GM12878 (cell line): ENCODE measurements around the gene DUS1L. TPM values are rescaled to one million over a fixed set of nuclear protein-coding genes. Genes with fewer than 3 reads are reported as not detected.

Experiments
- ATAC-seq: fragments of 200-7000 bp; cut with Tn5 transposase; 3 replicates; pipeline ENCODE4 v1.9.1; 2020; ENCODE audit warnings: mild to moderate bottlenecking, moderate library complexity
- BruUV-seq: library from RNA; stranded (reverse); fragments of 400-500 nt; replicated peaks from 2 replicates; lab custom pipeline; 2021; lab: Mats Ljungman, UMichigan
- CTCF ChIA-PET: fragments of 300-600 bp; sonication (Branson Sonifier 250); formaldehyde crosslinking; extraction: SDS; loops from one replicate; lab custom pipeline; 2021; ENCODE audit warnings: inconsistent platforms; lab: Yijun Ruan, JAX
- POLR2A ChIA-PET: fragments of 350-600 bp; formaldehyde crosslinking; extraction: SDS; loops from one replicate; lab custom pipeline; 2021; ENCODE audit warnings: inconsistent platforms; lab: Charles Lee
- RAD21 ChIA-PET: fragments of 300-600 bp; sonication (Branson Sonifier 250); formaldehyde crosslinking; loops from one replicate; lab custom pipeline; 2023; ENCODE audit warnings: antibody characterized with exemption; ENCODE audit not compliant: unreplicated experiment; lab: Charles Lee
- SMC1A ChIA-PET: fragments of 300-600 bp; sonication (Branson Sonifier 250); formaldehyde crosslinking; loops from one replicate; lab custom pipeline; 2023; ENCODE audit not compliant: unreplicated experiment, uncharacterized antibody; lab: Charles Lee
- DNase-seq: peaks from one replicate; pipeline ENCODE4 v3.0.0-alpha.2; 2011; ENCODE audit warnings: low read depth, low spot score
- FAIRE-seq: peaks from 3 replicates; lab custom pipeline; 2011; peaks lifted over from hg19 to GRCh38; lab: Jason Lieb, UNC
- H2AFZ ChIP-seq: 2 replicates; pipeline ENCODE4 v1.6.0; 2011; ENCODE audit warnings: low read depth, low read length, control low read depth; ENCODE audit not compliant: control insufficient read depth
- H3K27ac ChIP-seq: 2 replicates; pipeline ENCODE4 v1.5.1; 2011; ENCODE audit warnings: control low read depth; ENCODE audit not compliant: control insufficient read depth, insufficient read depth
- H3K27me3 ChIP-seq, 2 experiments: replicated peaks in 1 of 2; 2 replicates each; pipeline versions ENCODE4 v1.6.0 to v1.6.1; 2011; ENCODE audit warnings: low read length in 1 of 2; ENCODE audit not compliant: control insufficient read depth in 2 of 2, insufficient read depth in 2 of 2
- H3K36me3 ChIP-seq, 2 experiments: 2 replicates each; pipeline ENCODE4 v1.5.1; 2011; ENCODE audit warnings: low read length in 1 of 2; ENCODE audit not compliant: control insufficient read depth in 2 of 2, insufficient read depth in 2 of 2
- H3K4me1 ChIP-seq: 2 replicates; pipeline ENCODE4 v1.6.1; 2011; ENCODE audit warnings: mild to moderate bottlenecking, low read length, moderate library complexity, mixed read lengths; ENCODE audit not compliant: control insufficient read depth, insufficient read depth
- H3K4me2 ChIP-seq: 2 replicates; pipeline ENCODE4 v1.6.0; 2011; ENCODE audit warnings: control low read depth; ENCODE audit not compliant: control insufficient read depth, insufficient read depth
- H3K4me3 ChIP-seq: fragments of 200-600 bp; sonication (generic); 2 replicates; pipeline ENCODE4 v1.5.1; 2016
- H3K79me2 ChIP-seq: 2 replicates; pipeline ENCODE4 v1.6.0; 2011; ENCODE audit warnings: low read length; ENCODE audit not compliant: control insufficient read depth, insufficient read depth
- H3K9ac ChIP-seq: 2 replicates; pipeline ENCODE4 v1.8.0; 2011; ENCODE audit warnings: low read length, control low read depth, mixed read lengths; ENCODE audit not compliant: control insufficient read depth, insufficient read depth
- H3K9me3 ChIP-seq: replicated peaks from 3 replicates; pipeline ENCODE4 v1.5.1; 2011; ENCODE audit warnings: mild to moderate bottlenecking, low read length; ENCODE audit not compliant: control insufficient read depth, insufficient read depth
- H4K20me1 ChIP-seq: 2 replicates; pipeline ENCODE4 v1.6.0; 2011; ENCODE audit not compliant: control insufficient read depth, insufficient read depth
- BACH1 ChIP-seq: fragments of 450-650 bp; IDR thresholded peaks from 2 replicates; pipeline ENCODE4 v1.6.1; 2017; ENCODE audit warnings: mild to moderate bottlenecking, borderline replicate concordance
- CBFB ChIP-seq: IDR thresholded peaks from 2 replicates; pipeline ENCODE4 v1.6.1; 2016; ENCODE audit warnings: antibody characterized with exemption, low read depth
- CREB1 ChIP-seq: IDR thresholded peaks from 2 replicates; pipeline ENCODE4 v1.6.1; 2012; ENCODE audit warnings: low read depth, mild to moderate bottlenecking, inconsistent platforms
- EGR1 ChIP-seq, 2 experiments: IDR thresholded peaks; 1 replicate in 1 of 2; 2 replicates in 1 of 2; pipeline ENCODE4 v1.6.1; 2011 to 2012; ENCODE audit warnings: low read depth in 2 of 2, low read length in 2 of 2, borderline replicate concordance in 1 of 2, mild to moderate bottlenecking in 1 of 2, moderate library complexity in 1 of 2
- GABPA ChIP-seq: IDR thresholded peaks from 2 replicates; pipeline ENCODE4 v1.6.1; 2014; ENCODE audit warnings: antibody characterized with exemption, low read depth, mild to moderate bottlenecking, inconsistent platforms
- IKZF1 ChIP-seq: fragments of 450-650 bp; conservative IDR thresholded peaks from 2 replicates; pipeline ENCODE4 v1.6.1; 2017; ENCODE audit warnings: antibody characterized with exemption, mild to moderate bottlenecking
- LARP7 ChIP-seq: fragments of 450-650 bp; IDR thresholded peaks from 2 replicates; pipeline ENCODE4 v1.6.1; 2017; ENCODE audit warnings: mild to moderate bottlenecking
- MXI1 ChIP-seq: fragments of 150-350 bp; IDR thresholded peaks from 2 replicates; pipeline ENCODE4 v1.6.1; 2011; ENCODE audit warnings: low read depth, mild to moderate bottlenecking, inconsistent platforms, low read length, improper control_type of control experiment
- NFXL1 ChIP-seq: fragments of 450-650 bp; IDR thresholded peaks from 2 replicates; pipeline ENCODE4 v1.6.1; 2017; ENCODE audit warnings: antibody characterized with exemption, mild to moderate bottlenecking, borderline replicate concordance
- NR2C1 ChIP-seq: fragments of 450-650 bp; IDR thresholded peaks from 2 replicates; pipeline ENCODE4 v1.6.1; 2017; ENCODE audit warnings: antibody characterized with exemption, mild to moderate bottlenecking, moderate library complexity
- NR2F1 ChIP-seq: fragments of 450-650 bp; conservative IDR thresholded peaks from 2 replicates; pipeline ENCODE4 v1.6.1; 2017; ENCODE audit warnings: mild to moderate bottlenecking
- NRF1 ChIP-seq: conservative IDR thresholded peaks from 2 replicates; pipeline ENCODE4 v1.6.1; 2011; ENCODE audit warnings: mild to moderate bottlenecking, low read depth, low read length, improper control_type of control experiment
- PAX5 ChIP-seq: IDR thresholded peaks from 2 replicates; pipeline ENCODE4 v1.6.1; 2011; ENCODE audit warnings: low read depth, low read length, borderline replicate concordance
- RBBP5 ChIP-seq: fragments of 200-600 bp; sonication (generic); conservative IDR thresholded peaks from 2 replicates; pipeline ENCODE4 v1.6.1; 2016
- SIN3A ChIP-seq: IDR thresholded peaks from 2 replicates; pipeline ENCODE4 v1.6.1; 2012; ENCODE audit warnings: low read depth, low read length, improper control_type of control experiment
- SIX5 ChIP-seq: IDR thresholded peaks from 2 replicates; pipeline ENCODE4 v1.6.1; 2011; ENCODE audit warnings: mild to moderate bottlenecking, low read depth, low read length, moderate library complexity; ENCODE audit not compliant: severe bottlenecking
- SREBF2 ChIP-seq: IDR thresholded peaks from 2 replicates; pipeline ENCODE4 v1.6.1; 2012; ENCODE audit warnings: mild to moderate bottlenecking, low read length
- TAF1 ChIP-seq: IDR thresholded peaks from 2 replicates; pipeline ENCODE4 v1.6.1; 2011; ENCODE audit warnings: mild to moderate bottlenecking, low read depth, low read length, borderline replicate concordance
- TCF3 ChIP-seq: IDR thresholded peaks from 2 replicates; pipeline ENCODE4 v1.6.1; 2012; ENCODE audit warnings: low read depth, mild to moderate bottlenecking, low read length, borderline replicate concordance; ENCODE audit not compliant: insufficient read depth
- ZNF207 ChIP-seq: fragments of 450-650 bp; IDR thresholded peaks from 2 replicates; pipeline ENCODE4 v1.6.1; 2014; ENCODE audit warnings: antibody characterized with exemption, mild to moderate bottlenecking, borderline replicate concordance
- WGBS: methylation state at CpG from one replicate; pipeline ENCODE4 v1.1.6; 2016; ENCODE audit warnings: low lambda C conversion rate; ENCODE audit not compliant: insufficient replicate concordance, insufficient coverage; ENCODE audit errors: missing lambda C conversion rate; 5-methylcytosine and 5-hydroxymethylcytosine counted together
- in situ Hi-C: fragments of 300-500 bp; cut with MboI; formaldehyde crosslinking; loops from 9 replicates; pipeline ENCODE4 v1.14.3; 2018; ENCODE audit warnings: mixed read lengths
- intact Hi-C: fragments of 100-400 bp; cut with micrococcal nuclease; formaldehyde crosslinking; loops from one replicate; pipeline ENCODE4 v1.14.2; 2022; ENCODE audit not compliant: unreplicated experiment
- polyA plus RNA-seq, 11 experiments: library from polyadenylated mRNA; depleted of rRNA in 4 of 11; unstranded in 6 of 11; stranded (reverse) in 5 of 11; fragments of >200 nt; fragmentation: Nextera tagmentation in 4 of 11; fragmentation: Illumina TruSeq in 1 of 11; extraction: Ambion mirVana in 4 of 11; extraction: Trizol in 1 of 11; gene quantifications; 1 replicate in 1 of 11; 2 replicates in 10 of 11; pipeline versions ENCODE4 v1.2.1 to v1.2.3, GENCODE V29; 2011 to 2016; ENCODE audit warnings: inconsistent platforms in 2 of 11, missing spikeins in 2 of 11, low read depth in 1 of 11
- total RNA-seq, 4 experiments: library from RNA; depleted of rRNA in 3 of 4; stranded (reverse); fragments of >200 nt in 3 of 4; fragmentation: Illumina TruSeq in 1 of 4; extraction: Trizol in 1 of 4; gene quantifications; 2 replicates each; pipeline versions ENCODE4 v1.2.1 to v1.2.3, GENCODE V29; 2013 to 2021
- TF ChIP-seq, protein P1 (sequence below): fragments of 450-650 bp; IDR thresholded peaks from 2 replicates; pipeline ENCODE4 v1.6.1; 2017; ENCODE audit warnings: mild to moderate bottlenecking
- TF ChIP-seq, protein P2 (sequence below): IDR thresholded peaks from 2 replicates; pipeline ENCODE4 v1.6.1; 2012; ENCODE audit warnings: low read depth, low read length, improper control_type of control experiment

The DUS1L gene
- total and polyA plus RNA-seq, 10 of the 15 experiments (the other 5 are each of a cell fraction or from before 2014, with no cell fraction given): 6.1 to 157 (median 44.5) TPM

DNA sequence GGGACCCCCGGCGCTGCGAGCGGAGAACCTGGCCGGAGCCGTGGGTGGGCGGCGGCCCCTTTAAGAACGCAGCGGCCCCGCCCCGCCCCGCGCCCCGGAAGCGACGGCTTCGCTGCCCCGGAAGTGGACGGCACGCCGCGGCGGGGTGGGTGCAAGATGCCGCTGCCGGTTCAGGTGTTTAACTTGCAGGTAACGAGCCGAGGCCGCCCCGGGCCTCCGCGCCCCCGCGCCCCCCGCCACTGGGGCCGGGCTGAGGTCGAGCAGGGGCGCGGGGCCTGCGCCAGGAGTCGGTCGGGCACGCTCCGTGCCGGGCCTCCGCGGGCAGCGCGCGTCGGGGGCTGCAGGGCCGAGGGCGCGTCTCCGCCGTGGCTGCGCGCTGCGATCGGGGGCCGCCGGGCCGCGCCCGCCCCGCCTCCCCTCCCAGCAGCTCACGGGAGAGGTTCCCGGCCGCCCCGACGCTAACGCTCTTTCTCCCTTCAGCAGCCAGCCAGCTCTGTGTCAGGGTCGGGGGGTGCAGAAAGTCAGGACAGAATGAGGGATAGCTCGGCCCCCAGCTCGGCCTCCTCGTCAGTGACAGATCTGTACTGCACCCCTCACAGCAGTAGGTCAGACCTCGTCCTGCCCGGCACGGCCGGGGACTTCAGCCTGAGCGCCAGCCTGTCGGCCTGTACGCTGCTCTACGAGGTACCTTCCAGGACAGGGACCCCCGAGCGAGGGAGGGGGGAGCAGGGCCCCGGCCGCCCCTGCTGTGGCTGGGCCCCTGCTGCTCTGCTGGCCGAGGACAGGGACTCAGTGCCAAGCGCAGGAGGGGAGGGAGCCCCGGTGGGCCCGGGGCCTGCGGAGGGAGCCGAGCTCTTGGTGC, 13.6 kb downstream of the DUS1L start, which contains the start of the genes GPS1 and RFNG:
Gene GPS1 (plus strand): TSS at position 123 of the 862 bp plus-strand sequence. CDS start 34 bp downstream, at position 157.
Gene RFNG (minus strand): TSS at position 36 of the 862 bp plus-strand sequence. CDS start 45 bp downstream, outside the sequence.
- ChIA-PET RAD21 (interaction anchor here (1.0 kb wide), 1 partner anchor 54 kb away, joined by 3 read pairs; no protein-coding TSS in a partner anchor), POLR2A (no interaction called here), CTCF (interaction anchor here (0.6 to 1.2 kb wide), 2 partner anchors 14 to 16 kb away, joined by 3 to 4 read pairs; partner anchors contain the start of gene DCXR), SMC1A (interaction anchor here (0.7 to 1.2 kb wide), 2 partner anchors 21 to 29 kb away, joined by 3 to 4 read pairs; partner anchors contain the start of genes CENPX and LRRC45)
- Histone ChIP-seq H3K9ac (peak within 1 kb of the TSS; percentile 80), H3K27me3 (no peaks in the 10 kb centered on the region), H3K4me3 (peak within 1 kb of the TSS; percentile 83), H3K36me3 (peaks cover 0 to 14% of the 10 kb centered on the region in 2 experiments), H2AFZ (peak within 1 kb of the TSS; percentile 47), H3K4me2 (peak within 1 kb of the TSS; percentile 90), H3K27ac (peak within 1 kb of the TSS; percentile 52), H3K4me1 (peaks cover 4% of the 10 kb centered on the region), H3K9me3 (no peaks in the 10 kb centered on the region), H4K20me1 (no peaks in the 10 kb centered on the region), H3K79me2 (peaks cover 14% of the 10 kb centered on the region)
- BruUV-seq: TSS peak; percentile 72
- FAIRE-seq (no peak), ATAC-seq (peak; percentile 94), DNase-seq (no peak)
- intact Hi-C loops (loop anchor here (5.0 kb wide), 1 partner anchor 45 kb away; the partner anchor contains the start of gene FASN), in situ Hi-C loops (no loop called here)
- WGBS: 4% methylated on average over 32 of the region's 94 CpGs
- TF ChIP-seq SREBF2 (0 out of 2 replicates have a peak, but pooled peaks have one; percentile 27), PAX5 (0 out of 2 replicates have a peak, but pooled peaks have one; percentile 14), NFXL1 (no peak), EGR1 (IDR thresholded peaks at IDR 0.05; ENCODE audit: borderline replicate concordance in 1 of 2, low read depth in 2 of 2, low read length in 2 of 2) (peak; percentile 51 to 53), RBBP5 (no peak), MXI1 (peak; percentile 68), NR2F1 (peak; percentile 58), CREB1 (peak; percentile 76; the same call in 1 of the 2 replicates), LARP7 (peak; percentile 71), ZNF207 (no peak), SIN3A (peak; percentile 69; the same call in 1 of the 2 replicates), TCF3 (0 out of 2 replicates have a peak, but pooled peaks have one; percentile 14), SIX5 (peak; percentile 54), BACH1 (peak; percentile 67), NRF1 (no peak), IKZF1 (peak; percentile 78), GABPA (peak; percentile 91), CBFB (no peak), TAF1 (peak; percentile 24; the same call in 1 of the 2 replicates), NR2C1 (peak; percentile 98)
- TF ChIP-seq, protein P1, sequence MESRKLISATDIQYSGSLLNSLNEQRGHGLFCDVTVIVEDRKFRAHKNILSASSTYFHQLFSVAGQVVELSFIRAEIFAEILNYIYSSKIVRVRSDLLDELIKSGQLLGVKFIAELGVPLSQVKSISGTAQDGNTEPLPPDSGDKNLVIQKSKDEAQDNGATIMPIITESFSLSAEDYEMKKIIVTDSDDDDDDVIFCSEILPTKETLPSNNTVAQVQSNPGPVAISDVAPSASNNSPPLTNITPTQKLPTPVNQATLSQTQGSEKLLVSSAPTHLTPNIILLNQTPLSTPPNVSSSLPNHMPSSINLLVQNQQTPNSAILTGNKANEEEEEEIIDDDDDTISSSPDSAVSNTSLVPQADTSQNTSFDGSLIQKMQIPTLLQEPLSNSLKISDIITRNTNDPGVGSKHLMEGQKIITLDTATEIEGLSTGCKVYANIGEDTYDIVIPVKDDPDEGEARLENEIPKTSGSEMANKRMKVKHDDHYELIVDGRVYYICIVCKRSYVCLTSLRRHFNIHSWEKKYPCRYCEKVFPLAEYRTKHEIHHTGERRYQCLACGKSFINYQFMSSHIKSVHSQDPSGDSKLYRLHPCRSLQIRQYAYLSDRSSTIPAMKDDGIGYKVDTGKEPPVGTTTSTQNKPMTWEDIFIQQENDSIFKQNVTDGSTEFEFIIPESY: no peak
- TF ChIP-seq, protein P2, sequence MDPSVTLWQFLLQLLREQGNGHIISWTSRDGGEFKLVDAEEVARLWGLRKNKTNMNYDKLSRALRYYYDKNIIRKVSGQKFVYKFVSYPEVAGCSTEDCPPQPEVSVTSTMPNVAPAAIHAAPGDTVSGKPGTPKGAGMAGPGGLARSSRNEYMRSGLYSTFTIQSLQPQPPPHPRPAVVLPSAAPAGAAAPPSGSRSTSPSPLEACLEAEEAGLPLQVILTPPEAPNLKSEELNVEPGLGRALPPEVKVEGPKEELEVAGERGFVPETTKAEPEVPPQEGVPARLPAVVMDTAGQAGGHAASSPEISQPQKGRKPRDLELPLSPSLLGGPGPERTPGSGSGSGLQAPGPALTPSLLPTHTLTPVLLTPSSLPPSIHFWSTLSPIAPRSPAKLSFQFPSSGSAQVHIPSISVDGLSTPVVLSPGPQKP: peak; percentile 50; the same call in 1 of the 2 replicates
